IPS-20b (cell line): ENCODE results near the gene OMA1.
"Not testable (repeated sequence)": the region's sequence is repeated elsewhere in the genome, so short reads cannot be mapped to it uniquely, and the experiment has no call there.

Experiments used
- H3K27ac ChIP-seq: one replicate; pipeline ENCODE4 v1.5.1; 2013; ENCODE audit warnings: low read length
- H3K27me3 ChIP-seq: 2 replicates; pipeline ENCODE4 v1.6.1; 2013; ENCODE audit warnings: mild to moderate bottlenecking, low read length, inconsistent platforms; ENCODE audit not compliant: insufficient read depth
- H3K36me3 ChIP-seq: 2 replicates; pipeline ENCODE4 v1.6.1; 2013; ENCODE audit warnings: low read depth, mild to moderate bottlenecking, inconsistent platforms, low read length, moderate library complexity; ENCODE audit not compliant: insufficient read depth
- H3K4me1 ChIP-seq: 2 replicates; pipeline ENCODE4 v1.6.1; 2013; ENCODE audit warnings: mild to moderate bottlenecking, control low read depth, inconsistent platforms, low read length, moderate library complexity; ENCODE audit not compliant: insufficient read depth
- H3K4me3 ChIP-seq: 2 replicates; pipeline ENCODE4 v1.5.1; 2013; ENCODE audit warnings: mild to moderate bottlenecking, low read length, inconsistent platforms
- H3K9ac ChIP-seq: 2 replicates; pipeline ENCODE4 v1.6.1; 2013; ENCODE audit warnings: low read depth, mild to moderate bottlenecking, inconsistent platforms, low read length, moderate library complexity
- H3K9me3 ChIP-seq: 2 replicates; pipeline ENCODE4 v1.6.1; 2013; ENCODE audit warnings: mild to moderate bottlenecking, low read depth, low read length, inconsistent platforms; ENCODE audit not compliant: insufficient read depth

OMA1 gene

GRCh38 chr1:58572690-58573089, 26.2 kb upstream of the OMA1 start:
- Histone ChIP-seq H3K27ac (no peak overlapping the region), H3K4me1 (peaks cover 8% of the 10 kb centered on the region), H3K36me3 (no peaks in the 10 kb centered on the region), H3K27me3 (peaks cover 38% of the 10 kb centered on the region), H3K9me3 (no peaks in the 10 kb centered on the region), H3K4me3 (no peak overlapping the region), H3K9ac (no peak overlapping the region)

DNA sequence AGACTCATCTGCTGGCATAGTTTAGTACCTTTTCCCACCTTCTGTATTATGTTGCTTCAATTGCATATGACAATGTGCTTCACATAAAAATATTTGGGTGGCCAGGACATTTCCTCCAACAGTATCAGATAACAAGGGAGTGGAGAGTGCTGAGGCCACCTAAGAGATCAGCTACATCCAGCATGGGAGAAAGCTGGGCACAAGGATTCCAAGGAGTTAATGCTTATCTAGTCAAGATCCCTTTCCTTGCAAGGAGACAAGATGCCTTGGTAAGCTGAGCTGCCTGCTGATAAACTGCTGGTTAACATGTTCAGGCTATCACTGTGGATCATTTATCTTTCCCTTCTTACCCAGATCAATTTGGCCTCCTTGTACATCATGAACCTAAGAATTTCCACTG, 25.1 kb upstream of the OMA1 start:
- peaks cover 8% of the 10 kb centered on the region for H3K4me1 ChIP-seq

GRCh38 chr1:58570817-58571216, 24.3 kb upstream of the OMA1 start:
- Histone ChIP-seq H3K9ac (no peak overlapping the region), H3K27me3 (peaks cover 20% of the 10 kb centered on the region), H3K27ac (no peak overlapping the region), H3K36me3 (no peaks in the 10 kb centered on the region), H3K9me3 (no peaks in the 10 kb centered on the region), H3K4me3 (no peak overlapping the region), H3K4me1 (peaks cover 8% of the 10 kb centered on the region)

More for the DNA sequence above, 25.1 kb upstream of the OMA1 start:
- Histone ChIP-seq H3K4me3 (no peak overlapping the region), H3K36me3 (no peaks in the 10 kb centered on the region), H3K9me3 (no peaks in the 10 kb centered on the region), H3K27ac (no peak overlapping the region), H3K9ac (no peak overlapping the region), H3K27me3 (peaks cover 28% of the 10 kb centered on the region)

- Histone ChIP-seq H3K9me3 (no peaks in the 10 kb centered on the region), H3K4me3 (no peak overlapping the region), H3K36me3 (no peaks in the 10 kb centered on the region), H3K4me1 (peaks cover 8% of the 10 kb centered on the region), H3K9ac (no peak overlapping the region), H3K27me3 (peaks cover 12% of the 10 kb centered on the region; the same call in 1 of the 2 replicates), H3K27ac (no peak overlapping the region)
These were observed 23.6 kb upstream of the OMA1 start for GRCh38 chr1:58570094-58570493.

- no peak overlapping the region for H3K27ac ChIP-seq
- no peaks in the 10 kb centered on the region for H3K9me3 ChIP-seq
- no peaks in the 10 kb centered on the region for H3K36me3 ChIP-seq
- no peak overlapping the region for H3K4me3 ChIP-seq
- no peak overlapping the region for H3K9ac ChIP-seq
- H3K27me3 ChIP-seq: peaks cover under 1% of the 10 kb centered on the region; the same call in 1 of the 2 replicates
- peaks cover 8% of the 10 kb centered on the region for H3K4me1 ChIP-seq
These were observed 22.4 kb upstream of the OMA1 start for GRCh38 chr1:58568911-58569310.

DNA sequence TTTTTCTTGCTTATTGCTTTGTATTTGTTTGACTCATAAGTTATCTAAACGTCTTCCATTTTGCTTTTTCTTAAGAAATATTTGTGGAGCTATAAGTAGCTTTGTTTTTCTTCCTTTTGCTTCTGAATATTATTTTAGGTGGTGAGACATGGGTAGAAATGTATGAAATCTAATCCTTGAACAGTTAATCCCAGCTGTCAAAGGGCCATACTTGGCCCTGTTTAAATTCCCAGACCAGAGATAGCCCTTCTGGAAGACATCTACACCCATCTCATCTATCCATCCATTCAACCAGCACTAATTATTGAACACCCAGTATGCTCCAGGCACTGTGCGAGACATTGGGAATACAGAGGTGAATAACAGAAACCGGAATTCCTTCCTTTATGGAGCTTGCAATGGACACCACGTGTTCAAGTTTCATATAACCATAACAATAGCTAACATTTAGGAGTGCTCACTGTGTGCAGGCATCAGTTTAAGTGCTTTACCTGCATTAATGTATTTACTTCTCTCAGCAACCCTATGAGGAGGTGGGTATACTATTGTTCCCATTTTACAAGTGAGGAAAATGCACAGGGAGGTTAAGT, 21.8 kb upstream of the OMA1 start:
- Histone ChIP-seq H3K4me3 (no peak overlapping the region), H3K36me3 (no peaks in the 10 kb centered on the region), H3K9ac (no peak overlapping the region), H3K27ac (no peak overlapping the region), H3K9me3 (no peaks in the 10 kb centered on the region), H3K4me1 (peaks cover 8% of the 10 kb centered on the region), H3K27me3 (no peaks in the 10 kb centered on the region; the same call in 1 of the 2 replicates)

GRCh38 chr1:58566339-58566738, 19.8 kb upstream of the OMA1 start:
- H3K27ac ChIP-seq: no peak overlapping the region

DNA sequence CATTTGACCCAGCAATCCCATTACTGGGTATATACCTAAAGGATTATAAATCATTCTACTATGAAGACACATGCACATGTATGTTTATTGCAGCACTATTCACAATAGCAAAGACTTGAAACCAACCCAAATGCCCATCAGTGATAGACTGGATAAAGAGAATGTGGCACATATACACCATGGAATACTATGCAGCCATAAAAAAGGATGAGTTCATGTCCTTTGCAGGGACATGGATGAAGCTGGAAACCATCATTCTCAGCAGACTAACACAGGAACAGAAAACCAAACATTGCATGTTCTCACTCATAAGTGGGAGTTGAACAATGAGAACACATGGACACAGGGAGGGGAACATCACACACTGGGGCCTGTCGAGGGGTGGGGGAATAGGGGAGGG, 17.2 kb upstream of the OMA1 start:
- not testable (repeated sequence) for H3K27ac ChIP-seq, H3K36me3 ChIP-seq, H3K4me3 ChIP-seq, H3K9me3 ChIP-seq, H3K4me1 ChIP-seq, H3K27me3 ChIP-seq, H3K9ac ChIP-seq

More at GRCh38 chr1:58566339-58566738, 19.8 kb upstream of the OMA1 start:
- Histone ChIP-seq H3K9ac (no peak overlapping the region), H3K36me3 (no peaks in the 10 kb centered on the region), H3K4me3 (no peak overlapping the region), H3K27me3 (no peaks in the 10 kb centered on the region), H3K4me1 (peaks cover 3% of the 10 kb centered on the region), H3K9me3 (no peaks in the 10 kb centered on the region)

GRCh38 chr1:58561633-58562032, 15.1 kb upstream of the OMA1 start:
- no peaks in the 10 kb centered on the region for H3K36me3 ChIP-seq
- no peak overlapping the region for H3K27ac ChIP-seq

DNA sequence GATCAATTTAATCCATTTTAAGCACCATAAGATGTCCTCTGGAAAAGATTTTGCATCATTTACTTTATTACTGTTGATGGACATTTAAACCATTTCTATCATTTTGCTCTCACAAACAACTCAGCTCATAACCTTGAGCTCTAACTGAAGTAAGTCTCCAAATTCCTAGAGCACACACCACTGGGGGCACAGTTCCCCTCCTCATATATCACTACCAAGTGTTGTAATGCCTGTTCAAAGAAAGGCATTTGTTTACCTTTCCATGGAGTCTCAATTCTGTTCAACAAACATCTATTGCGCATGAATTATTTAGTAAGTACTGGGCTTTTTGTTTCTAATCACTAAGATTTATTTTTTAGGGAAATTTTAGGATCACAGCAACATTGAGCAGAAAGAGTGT, 8.9 kb upstream of the OMA1 start:
- Histone ChIP-seq H3K4me1 (no peaks in the 10 kb centered on the region), H3K9ac (no peak overlapping the region), H3K9me3 (no peaks in the 10 kb centered on the region), H3K27ac (no peak overlapping the region), H3K27me3 (no peaks in the 10 kb centered on the region), H3K4me3 (no peak overlapping the region), H3K36me3 (no peaks in the 10 kb centered on the region)

More at GRCh38 chr1:58561633-58562032, 15.1 kb upstream of the OMA1 start:
- Histone ChIP-seq H3K9ac (no peak overlapping the region), H3K27me3 (no peaks in the 10 kb centered on the region), H3K9me3 (no peaks in the 10 kb centered on the region), H3K4me3 (no peak overlapping the region), H3K4me1 (no peaks in the 10 kb centered on the region)

GRCh38 chr1:58551186-58552140, 4.9 kb upstream of the OMA1 start:
- H3K4me1 ChIP-seq: no peaks in the 10 kb centered on the region
- no peaks in the 10 kb centered on the region for H3K27me3 ChIP-seq
- no peak overlapping the region for H3K27ac ChIP-seq
- no peaks in the 10 kb centered on the region for H3K9me3 ChIP-seq
- no peaks in the 10 kb centered on the region for H3K36me3 ChIP-seq
- H3K9ac ChIP-seq: no peak overlapping the region
- H3K4me3 ChIP-seq: no peak overlapping the region

DNA sequence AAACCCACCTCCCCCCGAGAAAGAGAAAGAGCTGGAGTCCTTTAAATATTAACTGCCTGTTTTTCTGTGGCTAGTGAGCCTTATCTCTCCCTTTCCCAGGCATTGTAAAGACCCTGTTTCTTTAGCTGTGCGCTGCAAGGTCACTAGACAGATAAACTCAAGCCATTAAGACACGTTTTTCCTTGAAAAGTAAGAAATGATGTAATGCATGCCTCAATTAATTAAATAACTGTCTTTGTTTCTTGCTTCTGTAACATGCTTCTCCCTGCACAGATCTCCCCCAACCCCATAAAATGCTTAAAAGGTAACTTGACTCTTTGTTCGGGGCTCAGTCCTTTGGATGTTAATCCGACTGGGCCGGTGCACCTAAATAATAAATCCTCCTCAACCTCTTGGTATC, 2.8 kb upstream of the OMA1 start:
- not testable (repeated sequence) for H3K4me1 ChIP-seq, H3K9ac ChIP-seq, H3K36me3 ChIP-seq, H3K27ac ChIP-seq, H3K4me3 ChIP-seq, H3K9me3 ChIP-seq, H3K27me3 ChIP-seq
